Right forelimb (tissue), 1 donor: ENCODE data around the gene SPECC1L.
A peak's percentile ranks its signal among the peaks of the same experiment; 100 is the strongest.
"Not testable (repeated sequence)": the region's sequence is repeated elsewhere in the genome, so short reads cannot be mapped to it uniquely, and the experiment has no call there.

Experiments used
- DNase-seq: peaks from one replicate; pipeline ENCODE4 v3.0.0-alpha.2; 2018

SPECC1L gene

GRCh38 chr22:24285245-24285644 lies 14.6 kb downstream of the SPECC1L start:
- DNase-seq, result no peak

- DNase-seq, result not testable (repeated sequence)
These were observed 16.6 kb downstream of the SPECC1L start for GRCh38 chr22:24287212-24287611.

GRCh38 chr22:24287801-24288200 lies 17.2 kb downstream of the SPECC1L start:
- not testable (repeated sequence) for DNase-seq

- no peak for DNase-seq
These were observed 18.5 kb downstream of the SPECC1L start for GRCh38 chr22:24289114-24289513.

GRCh38 chr22:24289741-24290163 lies 19.1 kb downstream of the SPECC1L start:
- peak; percentile 46 for DNase-seq

- no peak for DNase-seq
These were observed 19.8 kb downstream of the SPECC1L start for GRCh38 chr22:24290459-24290858.

- DNase-seq, result no peak
These were observed 21.0 kb downstream of the SPECC1L start for GRCh38 chr22:24291515-24292201.

- not testable (repeated sequence) for DNase-seq
These were observed 21.7 kb downstream of the SPECC1L start for GRCh38 chr22:24292202-24292830.

GRCh38 chr22:24294913-24295312 lies 24.3 kb downstream of the SPECC1L start:
- not testable (repeated sequence) for DNase-seq

- not testable (repeated sequence) for DNase-seq
These were observed 28.0 kb downstream of the SPECC1L start for GRCh38 chr22:24298497-24299155.

- DNase-seq, result not testable (repeated sequence)
These were observed 29.9 kb downstream of the SPECC1L start for GRCh38 chr22:24300522-24300921.

GRCh38 chr22:24302591-24302990 lies 32.0 kb downstream of the SPECC1L start:
- DNase-seq, result no peak

- DNase-seq, result no peak
These were observed 32.4 kb downstream of the SPECC1L start for GRCh38 chr22:24303007-24303406.

GRCh38 chr22:24304062-24304675 lies 33.5 kb downstream of the SPECC1L start:
- DNase-seq, result no peak

- DNase-seq, result no peak
These were observed 34.6 kb downstream of the SPECC1L start for GRCh38 chr22:24305260-24305692.

GRCh38 chr22:24310969-24311368 lies 40.3 kb downstream of the SPECC1L start:
- DNase-seq, result no peak

- DNase-seq, result no peak
These were observed 44.8 kb downstream of the SPECC1L start for GRCh38 chr22:24315367-24315966.

GRCh38 chr22:24316264-24316663 lies 45.6 kb downstream of the SPECC1L start:
- not testable (repeated sequence) for DNase-seq

- not testable (repeated sequence) for DNase-seq
These were observed 46.9 kb downstream of the SPECC1L start for GRCh38 chr22:24317511-24317910.

GRCh38 chr22:24319451-24319850 lies 48.8 kb downstream of the SPECC1L start:
- DNase-seq, result no peak

GRCh38 chr22:24321999-24322398 lies 51.4 kb downstream of the SPECC1L start:
- DNase-seq, result no peak

GRCh38 chr22:24322522-24322921 lies 51.9 kb downstream of the SPECC1L start:
- no peak for DNase-seq

- DNase-seq, result no peak
These were observed 52.6 kb downstream of the SPECC1L start for GRCh38 chr22:24323233-24323632.
